Stomach (tissue), 9 donors: ENCODE measurements around the gene IFT52. TPM values are rescaled to one million over a fixed set of nuclear protein-coding genes. Genes with fewer than 3 reads are reported as not detected.

Experiments
- DNase-seq, 2 donors: peaks; one replicate each; pipeline versions ENCODE4 v3.0.0 to v3.0.0-alpha.2; 2013 to 2019
- H3K27ac ChIP-seq, 5 donors: fragments of 200-600 bp in 4 of 5; sonication (generic) in 4 of 5; one replicate each; pipeline ENCODE4 v1.5.1; 2013 to 2019; ENCODE audit warnings: mild to moderate bottlenecking in 1 of 5, moderate library complexity in 1 of 5
- H3K27me3 ChIP-seq, 3 donors: fragments of 200-600 bp; sonication (generic); one replicate each; pipeline ENCODE4 v1.5.1; 2017 to 2019; ENCODE audit warnings: mixed run types in 1 of 3
- H3K36me3 ChIP-seq, 4 donors: fragments of 200-600 bp; sonication (generic); 1 replicate in 3 of 4; 2 replicates in 1 of 4; pipeline ENCODE4 v1.5.1; 2016 to 2019
- H3K4me1 ChIP-seq, 4 donors: fragments of 200-600 bp; sonication (generic); one replicate each; pipeline ENCODE4 v1.5.1; 2016 to 2019
- H3K4me3 ChIP-seq, 4 donors: fragments of 200-600 bp; sonication (generic) in 3 of 4; one replicate each; pipeline ENCODE4 v1.5.1; 2016 to 2019; ENCODE audit warnings: mild to moderate bottlenecking in 1 of 4
- H3K9me3 ChIP-seq, 4 donors: fragments of 200-600 bp; sonication (generic); one replicate each; pipeline ENCODE4 v1.5.1; 2016 to 2019
- CTCF ChIP-seq, 7 experiments: fragments of 450-650 bp in 4 of 7; fragments of 200-600 bp in 3 of 7; sonication (generic) in 3 of 7; IDR thresholded peaks; one replicate each; pipeline ENCODE4 v1.5.1; 2016 to 2019; ENCODE audit warnings: antibody characterized with exemption in 7 of 7, control low read depth in 2 of 7, mild to moderate bottlenecking in 1 of 7
- EP300 ChIP-seq: sonication (generic); formaldehyde crosslinking; IDR thresholded peaks from one replicate; pipeline ENCODE4 v1.6.1; 2017; ENCODE audit warnings: antibody characterized with exemption
- POLR2A ChIP-seq, 4 donors: fragments of 450-650 bp; IDR thresholded peaks; one replicate each; pipeline ENCODE4 v1.6.1; 2016; ENCODE audit warnings: antibody characterized with exemption in 4 of 4, control low read depth in 2 of 4, mild to moderate bottlenecking in 1 of 4, moderate library complexity in 1 of 4
- POLR2AphosphoS5 ChIP-seq, 3 donors: sonication (generic); formaldehyde crosslinking; IDR thresholded peaks; one replicate each; pipeline ENCODE4 v1.6.1; 2016; ENCODE audit warnings: antibody characterized with exemption in 3 of 3
- whole genome bisulfite sequencing, 5 donors: extraction: QIAGEN DNeasy Blood & Tissue Kit in 3 of 5; methylation state at CpG; one replicate each; pipeline versions ENCODE4 v1.1.5 to v1.1.7; 2013 to 2018; 5-methylcytosine and 5-hydroxymethylcytosine counted together
- intact Hi-C: fragments of 100-400 bp; cut with DNase I; formaldehyde crosslinking; loops from one replicate; pipeline ENCODE4 v1.15.1; 2023; ENCODE audit warnings: low total_unique reads
- polyA plus RNA-seq, 3 donors: library from polyadenylated mRNA; stranded (reverse); fragments of 200-250 nt; gene quantifications; one replicate each; pipeline ENCODE4 v1.2.3, GENCODE V29; 2013
- total RNA-seq, 5 donors: library from RNA; depleted of rRNA; stranded (reverse); fragments of >200 nt; gene quantifications; one replicate each; pipeline versions ENCODE4 v1.1.0 to v1.2.3, GENCODE V29; 2014 to 2016
- donor health status: healthy with polysubstance abuse.
- donor health status: Bipolar disorder and iron deficiency.
- donor health status: healthy.

The IFT52 gene
- total and polyA plus RNA-seq, 8 donors, result 0.45 to 41.5 (median 12.9) TPM; not detected in 1

DNA sequence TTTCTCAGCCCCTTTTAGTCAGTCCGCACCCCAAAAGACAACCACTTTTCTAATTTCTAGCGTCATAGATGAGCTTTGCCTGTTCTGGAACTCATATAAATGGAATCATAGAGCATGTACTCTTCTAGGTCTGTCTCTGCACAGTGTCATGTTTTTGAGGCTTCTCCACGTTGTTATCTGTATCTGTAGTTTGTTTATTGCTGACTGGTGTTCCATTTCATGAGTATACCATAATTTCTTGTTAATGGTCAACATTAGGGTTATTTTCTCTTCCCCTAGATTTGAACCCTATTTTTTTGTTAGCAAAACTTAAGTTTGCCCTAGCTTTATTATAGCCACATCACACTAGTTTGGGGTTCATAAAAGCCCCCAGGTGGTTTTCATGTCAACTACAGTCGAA, 48.1 kb upstream of the IFT52 start:
- no peak overlapping the region for H3K4me3 ChIP-seq
- 69 to 81% (median 81%) methylated on average over 4 of the region's 4 CpGs for WGBS, 5 donors

GRCh38 chr20:43543138-43543537, 47.6 kb upstream of the IFT52 start:
- Histone ChIP-seq H3K4me3 (no peak overlapping the region), H3K27me3 (no peaks in the 10 kb centered on the region), H3K4me1 (peaks cover 0 to 2% (median 0%) of the 10 kb centered on the region in 4 donors), H3K27ac (no peak overlapping the region), H3K36me3 (peaks cover 0 to 73% (median 17%) of the 10 kb centered on the region in 4 donors), H3K9me3 (no peaks in the 10 kb centered on the region)
- DNase-seq, result no peak
- TF ChIP-seq POLR2A (IDR thresholded peaks at IDR 0.05) (no peak), CTCF (IDR thresholded peaks at IDR 0.05) (no peak), POLR2AphosphoS5 (IDR thresholded peaks at IDR 0.05) (no peak), EP300 (no peak)
- intact Hi-C loops, result no loop called here
- 84 to 92% (median 89%) methylated on average over 5 of the region's 5 CpGs for WGBS, 5 donors

More for the DNA sequence above, 48.1 kb upstream of the IFT52 start:
- no peaks in the 10 kb centered on the region for H3K27me3 ChIP-seq
- no peak for DNase-seq
- no peak overlapping the region for H3K27ac ChIP-seq
- TF ChIP-seq CTCF (IDR thresholded peaks at IDR 0.05), result no peak
- no peak for TF ChIP-seq POLR2AphosphoS5 (IDR thresholded peaks at IDR 0.05)
- TF ChIP-seq POLR2A (IDR thresholded peaks at IDR 0.05), result no peak
- peaks cover 0 to 68% (median 15%) of the 10 kb centered on the region in 4 donors for H3K36me3 ChIP-seq
- peaks cover 0 to 5% (median 0%) of the 10 kb centered on the region in 4 donors for H3K4me1 ChIP-seq
- no peaks in the 10 kb centered on the region for H3K9me3 ChIP-seq
- intact Hi-C loops, result no loop called here

DNA sequence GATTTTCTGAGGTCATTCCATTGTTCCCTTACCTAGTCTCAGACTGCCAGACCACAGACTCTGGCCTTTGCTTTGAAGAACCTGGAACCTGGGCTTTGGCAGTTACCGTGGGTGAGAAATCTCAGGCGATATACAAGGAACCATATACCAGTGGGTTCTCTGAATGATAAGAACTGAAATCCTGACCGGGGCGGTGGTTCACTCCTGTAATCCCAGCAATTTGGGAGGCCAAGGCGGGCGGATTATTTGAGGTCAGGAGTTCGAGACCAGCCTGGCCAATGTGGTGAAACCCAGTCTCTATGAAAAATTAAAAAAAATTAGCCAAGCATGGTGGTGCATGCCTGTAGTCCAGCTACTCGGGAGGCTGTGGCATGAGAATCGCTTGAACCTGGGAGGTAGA, 46.2 kb upstream of the IFT52 start:
- Histone ChIP-seq H3K9me3 (no peaks in the 10 kb centered on the region), H3K36me3 (peaks cover 0 to 73% (median 22%) of the 10 kb centered on the region in 4 donors), H3K4me3 (no peak overlapping the region), H3K4me1 (no peaks in the 10 kb centered on the region), H3K27ac (no peak overlapping the region), H3K27me3 (no peaks in the 10 kb centered on the region)
- TF ChIP-seq CTCF (IDR thresholded peaks at IDR 0.05), result no peak
- TF ChIP-seq POLR2AphosphoS5 (IDR thresholded peaks at IDR 0.05), result no peak
- no peak for TF ChIP-seq POLR2A (IDR thresholded peaks at IDR 0.05)
- TF ChIP-seq EP300, result no peak
- 91 to 97% (median 93%) methylated on average over 9 of the region's 9 CpGs for WGBS, 5 donors
- DNase-seq, result no peak
- intact Hi-C loops, result no loop called here

DNA sequence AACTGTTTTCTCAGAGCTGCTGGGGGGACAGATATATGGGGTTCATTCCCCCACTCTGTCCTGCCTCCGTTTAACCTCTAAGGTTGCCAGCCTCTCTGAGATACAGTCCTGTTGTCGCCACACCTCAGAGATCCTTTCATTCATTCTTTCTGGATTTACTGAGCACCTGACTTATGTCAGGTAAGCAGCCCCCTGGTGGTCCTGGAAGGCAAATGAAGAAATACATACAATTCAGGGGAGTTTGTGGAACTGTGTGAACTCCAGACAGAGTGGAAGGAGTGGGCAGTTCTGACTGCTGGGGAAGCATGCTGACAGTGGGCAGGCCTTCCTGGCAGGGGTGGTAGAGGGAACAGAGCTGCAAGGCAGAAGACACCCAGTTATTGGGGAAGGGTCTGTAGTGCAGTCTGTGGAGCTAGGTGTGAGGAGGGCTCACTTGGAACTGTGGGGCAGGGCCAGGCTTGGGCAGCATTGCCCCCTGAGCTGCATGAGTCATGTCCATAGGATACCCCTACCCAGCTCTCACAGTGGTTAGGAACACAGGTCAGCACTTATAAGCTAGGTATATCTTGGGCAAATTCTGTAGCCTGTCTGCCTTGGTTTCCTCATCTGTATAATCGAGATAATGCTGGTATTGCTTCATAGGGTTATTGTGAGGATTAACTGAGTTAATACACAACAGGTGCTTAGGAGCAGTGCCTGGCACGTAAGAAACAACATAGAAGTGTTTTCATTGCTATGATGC, 44.7 kb upstream of the IFT52 start:
- intact Hi-C loops, result no loop called here
- TF ChIP-seq POLR2AphosphoS5 (IDR thresholded peaks at IDR 0.05) (no peak), POLR2A (IDR thresholded peaks at IDR 0.05) (no peak), CTCF (IDR thresholded peaks at IDR 0.05) (no peak), EP300 (no peak)
- 88 to 96% (median 92%) methylated on average over 4 of the region's 4 CpGs for WGBS, 5 donors
- Histone ChIP-seq H3K27ac (no peak overlapping the region), H3K36me3 (peaks cover 0 to 58% (median 12%) of the 10 kb centered on the region in 4 donors), H3K4me1 (no peaks in the 10 kb centered on the region), H3K9me3 (no peaks in the 10 kb centered on the region), H3K4me3 (no peak overlapping the region), H3K27me3 (no peaks in the 10 kb centered on the region)
- DNase-seq, result no peak
